Left lobe of liver (tissue), 2 donors: ENCODE data around the gene GPC5. TPM values are rescaled to one million over a fixed set of nuclear protein-coding genes. Genes with fewer than 3 reads are reported as not detected.

Experiments
- ATAC-seq: fragments of 200-7000 bp; cut with Tn5 transposase; one replicate; pipeline ENCODE4 v1.9.1; 2020; ENCODE audit warnings: mild to moderate bottlenecking, moderate library complexity
- DNase-seq: peaks from one replicate; pipeline ENCODE4 v3.0.0-alpha.2; 2020; ENCODE audit warnings: low spot score
- total RNA-seq: library from RNA; stranded (reverse); gene quantifications from one replicate; pipeline ENCODE4 v1.2.1, GENCODE V29; 2021
- donor health status: DM: no; HTN: no; CAD: no; lungs with moderate emphysema.
- donor health status: DM: no; HTN: yes; CAD: no.

Gene GPC5
- total RNA-seq, 1 donor from 2014 or later = 0.65 TPM

DNA sequence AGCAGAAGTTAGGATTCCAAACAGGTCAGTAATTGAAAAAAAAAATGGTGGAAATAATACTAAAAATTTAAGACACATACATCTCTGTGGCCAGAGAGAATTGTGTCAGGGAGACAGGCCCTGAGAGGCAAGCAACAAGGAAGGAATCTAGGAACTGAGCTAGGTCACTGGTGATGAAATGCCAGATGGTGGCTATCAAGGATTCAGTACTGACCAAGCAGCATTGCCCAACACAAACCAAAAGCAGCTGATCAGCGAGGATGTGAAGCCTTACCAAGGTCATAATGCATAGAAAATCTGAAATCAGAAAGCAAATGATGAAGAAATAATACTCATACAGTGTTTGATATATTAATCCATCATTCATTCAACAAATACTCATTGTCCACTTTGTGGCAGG lies 905.0 kb downstream of the GPC5 start:
- no peak for ATAC-seq
- DNase-seq = no peak

DNA sequence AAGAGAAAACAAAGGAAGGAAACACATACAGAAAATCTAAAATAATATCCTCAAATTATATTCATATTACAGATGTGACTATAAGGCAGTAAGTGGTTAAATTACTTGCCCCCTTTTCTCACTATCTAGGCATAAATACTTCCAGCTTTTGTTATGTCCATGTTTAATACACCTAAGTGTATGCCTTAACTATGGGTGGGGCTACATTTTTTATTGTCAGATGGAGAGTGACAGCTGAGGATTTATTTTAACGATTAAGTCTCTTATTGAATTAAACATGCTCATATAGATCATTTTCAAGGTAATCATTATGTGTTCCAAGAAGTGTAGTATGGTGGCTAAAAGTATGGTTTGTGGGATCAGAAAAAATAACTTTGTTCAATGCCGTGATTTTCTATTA lies 909.3 kb downstream of the GPC5 start:
- DNase-seq (no peak), ATAC-seq (no peak)

DNA sequence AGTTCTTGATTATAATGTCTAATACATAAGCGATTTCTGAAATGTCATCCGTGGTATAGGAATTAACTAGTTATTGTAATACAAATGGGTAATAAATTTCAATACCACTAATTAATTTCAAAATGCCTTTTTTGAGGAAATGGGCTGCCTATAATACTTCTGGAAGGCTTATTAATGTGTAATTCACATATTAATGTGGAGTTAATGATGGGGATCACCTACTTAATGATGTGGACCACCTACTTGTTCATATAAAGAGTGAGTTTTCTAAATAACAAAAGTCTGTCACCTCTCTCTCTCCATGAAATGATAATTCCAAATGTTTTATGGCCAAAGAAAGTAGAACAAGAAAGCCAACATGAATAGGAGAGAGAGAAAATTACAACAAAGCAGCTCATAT lies 914.4 kb downstream of the GPC5 start:
- ATAC-seq (no peak), DNase-seq (no peak)

GRCh38 chr13:92313382-92313781 lies 915.0 kb downstream of the GPC5 start:
- no peak for ATAC-seq
- DNase-seq = no peak

- ATAC-seq = no peak
- no peak for DNase-seq
Measured at GRCh38 chr13:92315265-92315664, 916.8 kb downstream of the GPC5 start.

DNA sequence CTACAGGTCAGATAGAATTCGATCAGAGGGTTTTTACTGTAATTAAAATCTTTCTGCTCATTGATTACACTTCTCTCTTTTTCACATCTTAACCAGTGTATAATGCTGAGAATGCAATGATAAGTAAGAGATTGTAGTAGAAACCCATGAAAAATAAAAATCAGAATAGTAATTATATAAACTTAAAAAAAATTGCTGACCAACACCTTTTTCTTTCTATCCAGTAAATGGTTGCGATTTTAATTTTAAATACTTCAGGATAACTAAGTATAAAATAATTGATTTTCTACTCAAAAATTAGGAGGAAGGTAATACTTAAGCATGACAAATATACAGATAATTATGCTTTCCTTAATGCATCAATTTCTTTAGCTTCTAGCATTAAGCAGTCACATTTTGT lies 917.6 kb downstream of the GPC5 start:
- DNase-seq (no peak), ATAC-seq (no peak)

DNA sequence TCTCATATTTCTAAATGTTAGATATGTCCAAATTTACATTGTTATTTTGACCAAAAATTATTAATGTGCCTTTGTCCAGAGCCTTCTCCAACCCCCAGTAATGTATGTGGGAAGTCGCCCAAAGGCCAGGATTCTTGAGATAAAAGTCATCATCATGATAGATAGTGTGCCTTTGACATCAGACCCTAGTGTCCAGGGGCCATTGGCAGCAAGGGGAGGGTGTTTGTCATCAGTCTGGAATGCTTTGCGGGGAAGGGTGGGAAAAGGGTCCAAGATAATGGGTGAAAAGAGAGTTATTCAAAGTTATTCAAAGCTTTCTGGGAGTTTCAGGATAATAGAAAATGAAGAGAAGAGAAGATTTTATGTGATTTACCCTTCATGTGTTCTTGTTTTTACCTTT lies 918.6 kb downstream of the GPC5 start:
- no peak for ATAC-seq
- DNase-seq = no peak

DNA sequence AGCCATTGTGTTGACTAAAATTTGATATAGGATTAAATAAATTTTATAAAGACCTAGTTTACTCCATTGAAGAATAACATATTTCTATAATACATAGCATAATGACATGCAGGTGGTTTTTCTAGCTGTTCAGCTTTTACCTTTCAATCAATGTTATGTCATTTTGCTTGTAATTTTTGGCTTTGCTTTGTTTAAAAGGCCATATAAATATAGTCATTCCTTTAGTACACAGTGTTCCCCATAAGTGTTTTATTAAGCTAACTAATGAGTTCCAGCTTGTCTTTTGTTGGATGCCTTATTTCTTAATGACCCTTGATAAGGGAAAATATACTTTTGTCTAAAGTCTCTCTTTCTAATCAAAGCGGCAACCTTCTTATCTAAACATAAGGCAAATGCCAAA lies 921.9 kb downstream of the GPC5 start:
- ATAC-seq = no peak
- DNase-seq = no peak

DNA sequence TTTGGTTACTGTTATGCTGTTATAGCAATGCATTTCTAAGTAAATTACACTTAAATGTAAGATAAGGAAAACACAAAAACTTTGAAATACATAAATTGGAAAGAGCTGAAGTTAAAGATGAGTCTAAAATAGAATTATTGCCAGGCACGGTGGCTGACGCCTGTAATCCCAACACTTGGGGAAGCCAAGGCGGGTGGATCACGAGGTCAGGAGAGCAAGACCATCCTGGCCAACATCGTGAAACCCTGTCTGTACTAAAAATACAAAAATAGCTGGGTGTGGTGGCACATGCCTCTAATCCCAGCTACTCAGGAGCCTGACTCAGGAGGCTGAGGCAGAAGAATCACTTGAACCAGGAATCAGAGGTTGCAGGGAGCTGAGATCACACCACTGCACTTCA lies 922.8 kb downstream of the GPC5 start:
- ATAC-seq = no peak
- DNase-seq = no peak

GRCh38 chr13:92345627-92346026 lies 947.2 kb downstream of the GPC5 start:
- no peak for DNase-seq
- ATAC-seq = no peak

DNA sequence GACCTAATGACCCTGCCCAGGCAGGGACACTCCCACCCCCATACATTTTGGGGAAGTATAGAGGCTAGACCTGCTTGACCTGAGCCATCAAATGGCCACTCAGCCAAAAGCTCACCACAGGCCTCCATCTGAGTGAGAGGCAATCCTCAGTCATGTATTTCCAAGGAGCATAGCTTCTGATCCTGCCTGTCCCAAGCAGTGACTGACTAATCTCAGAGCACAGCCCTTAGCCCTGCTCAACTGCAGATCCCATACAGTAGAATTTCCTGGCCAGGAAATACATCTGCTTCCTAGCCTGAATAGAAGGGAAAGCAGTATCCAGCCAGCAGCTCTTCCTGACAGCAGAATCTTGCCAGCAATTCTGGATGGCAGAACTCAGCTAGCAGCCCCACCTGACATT lies 947.6 kb downstream of the GPC5 start:
- ATAC-seq = no peak
- no peak for DNase-seq

DNA sequence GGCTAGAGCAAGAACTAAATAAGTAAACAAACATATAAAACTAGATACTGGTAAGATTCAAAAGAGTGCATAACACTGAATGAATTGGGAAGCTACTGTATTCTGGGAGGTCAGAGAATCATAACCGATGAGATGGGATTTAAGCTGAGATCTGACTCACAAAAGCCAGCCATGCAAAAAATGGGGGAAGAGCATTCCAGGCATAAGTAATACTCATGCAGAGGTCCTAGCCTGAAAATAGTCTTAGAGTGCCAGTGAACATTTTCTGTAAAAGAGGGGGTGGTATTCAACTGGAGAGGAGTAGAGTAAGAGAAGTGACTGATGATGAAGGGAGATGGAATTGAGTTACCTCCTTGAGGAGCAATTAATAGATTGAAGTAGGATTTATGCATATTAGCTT lies 956.2 kb downstream of the GPC5 start:
- DNase-seq = no peak
- no peak for ATAC-seq

- ATAC-seq = peak; percentile 32
- DNase-seq = no peak
Measured at GRCh38 chr13:92355213-92355612, 956.8 kb downstream of the GPC5 start.

DNA sequence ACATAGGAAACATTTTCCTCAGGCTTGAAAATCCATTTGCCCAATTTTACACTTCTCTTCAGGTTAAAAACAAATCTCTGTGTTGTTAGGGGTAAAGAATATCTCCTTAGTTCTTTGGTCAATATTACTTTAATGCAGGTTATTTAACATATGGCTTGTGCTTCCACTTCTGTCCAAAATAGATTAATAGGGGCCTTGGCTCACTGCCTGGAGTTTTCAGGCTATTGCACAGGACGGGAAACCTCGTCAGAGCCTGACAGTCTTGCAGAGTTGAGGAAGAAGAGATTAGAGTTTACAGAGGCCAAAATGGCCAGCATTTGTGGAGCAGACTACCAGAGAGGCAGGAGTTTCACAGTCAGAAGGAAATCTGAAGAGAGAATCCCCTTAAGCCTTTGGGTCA lies 964.3 kb downstream of the GPC5 start:
- DNase-seq (no peak), ATAC-seq (no peak)

GRCh38 chr13:92365904-92366303 lies 967.5 kb downstream of the GPC5 start:
- no peak for DNase-seq
- ATAC-seq = no peak

GRCh38 chr13:92377396-92377795 lies 979.0 kb downstream of the GPC5 start:
- ATAC-seq (no peak), DNase-seq (no peak)

- no peak for DNase-seq
- no peak for ATAC-seq
Measured at GRCh38 chr13:92379371-92379770, 981.0 kb downstream of the GPC5 start.

DNA sequence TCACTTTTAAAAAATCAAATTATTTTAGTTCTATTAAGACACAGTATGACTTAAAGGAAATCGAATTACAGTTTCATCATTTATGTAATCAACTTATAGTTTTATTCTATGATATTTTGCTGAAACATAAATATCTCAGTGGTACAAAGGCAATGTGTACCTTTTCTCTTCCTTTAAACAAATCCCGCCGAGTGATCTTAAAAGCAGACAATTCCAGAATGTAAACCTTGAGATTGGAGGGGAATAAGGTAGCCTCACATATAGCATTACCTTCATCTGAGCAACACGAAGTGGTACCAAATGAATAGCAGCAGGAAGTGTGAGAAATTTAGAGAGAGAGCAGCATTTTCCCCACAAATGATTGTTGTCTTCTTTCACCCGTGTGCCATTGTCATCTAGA lies 986.0 kb downstream of the GPC5 start:
- ATAC-seq (no peak), DNase-seq (no peak)

DNA sequence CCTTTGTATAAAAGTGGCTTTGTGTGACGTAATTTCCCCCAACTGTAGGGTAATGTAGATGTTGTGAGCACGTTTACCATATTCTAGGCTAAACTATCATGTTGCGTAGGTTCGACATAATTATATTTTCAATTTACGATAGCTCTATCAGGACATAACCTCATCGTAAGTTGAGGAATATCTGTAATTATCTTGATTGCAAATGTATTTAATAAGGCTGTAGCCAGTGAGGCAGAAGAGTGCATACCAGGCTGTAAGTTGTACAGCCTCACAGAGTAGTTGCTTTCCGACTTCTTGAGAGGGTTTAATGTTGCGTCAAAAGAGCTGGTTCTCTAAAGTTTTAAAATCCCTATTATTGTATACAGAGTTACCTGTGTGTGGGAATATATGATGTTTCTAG lies 988.8 kb downstream of the GPC5 start:
- DNase-seq (no peak), ATAC-seq (no peak)

- DNase-seq (no peak), ATAC-seq (no peak)
Measured at GRCh38 chr13:92390217-92390616, 991.8 kb downstream of the GPC5 start.

- DNase-seq = no peak
- ATAC-seq = no peak
Measured at GRCh38 chr13:92403606-92404005, 1005.2 kb downstream of the GPC5 start.

DNA sequence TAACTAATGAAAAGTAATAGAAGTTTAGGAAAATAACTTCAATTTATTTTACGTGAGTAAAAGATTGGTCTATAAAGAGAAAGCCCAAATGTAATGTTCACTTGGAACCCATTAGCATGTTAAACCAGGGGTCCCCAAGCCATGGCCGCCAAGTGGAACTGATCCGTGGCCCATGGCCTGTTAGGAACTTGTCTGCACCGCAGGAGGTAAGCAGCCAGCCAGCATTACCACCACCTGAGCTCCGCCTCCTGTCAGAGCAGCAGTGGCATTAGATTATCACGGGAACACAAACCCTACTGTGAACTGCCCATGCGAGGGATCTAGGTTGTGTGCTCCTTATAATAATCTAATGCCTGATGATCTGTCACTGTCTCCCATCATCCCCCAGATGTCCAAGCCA lies 1009.4 kb downstream of the GPC5 start:
- ATAC-seq (no peak), DNase-seq (no peak)

DNA sequence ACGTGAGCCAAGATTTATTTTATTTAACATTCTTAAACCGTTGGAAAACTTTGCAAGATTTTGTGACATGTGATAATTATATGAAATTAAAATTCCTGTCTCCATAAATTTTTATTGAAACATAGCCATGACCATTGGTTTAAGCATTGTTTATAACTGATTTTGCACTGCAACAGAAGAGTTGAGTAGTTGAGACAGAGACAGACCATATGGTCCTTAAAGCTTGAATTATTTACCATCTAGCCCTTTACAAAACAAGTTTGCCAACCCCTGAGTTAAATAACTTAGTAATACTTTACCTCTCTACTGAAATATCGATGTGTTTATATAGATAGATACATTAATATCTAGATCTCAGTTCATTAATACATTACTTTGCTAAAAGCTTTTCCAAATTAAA lies 1014.1 kb downstream of the GPC5 start:
- no peak for ATAC-seq
- DNase-seq = no peak

- DNase-seq = no peak
- ATAC-seq = no peak
Measured at GRCh38 chr13:92412996-92413395, 1014.6 kb downstream of the GPC5 start.
